Renal pelvis (tissue), 4 donors: ENCODE measurements around the gene DUS2. TPM values are rescaled to one million over a fixed set of nuclear protein-coding genes. Genes with fewer than 3 reads are reported as not detected.
"Not testable (repeated sequence)": the region's sequence is repeated elsewhere in the genome, so short reads cannot be mapped to it uniquely, and the experiment has no call there.

Experiments used
- DNase-seq: peaks from one replicate; pipeline ENCODE4 v3.0.0-alpha.2; 2013
- polyA plus RNA-seq, 3 donors: library from polyadenylated mRNA; unstranded; fragments of 120-200 nt; gene quantifications; one replicate each; pipeline ENCODE4 v1.2.1, GENCODE V29; 2013; ENCODE audit not compliant: insufficient read length in 3 of 3

The DUS2 gene
- polyA plus RNA-seq, 3 donors, result 12.3 to 20.4 (median 15.9) TPM

- no peak for DNase-seq
Observed at GRCh38 chr16:68089067-68089466, 66.0 kb downstream of the DUS2 start.

DNA sequence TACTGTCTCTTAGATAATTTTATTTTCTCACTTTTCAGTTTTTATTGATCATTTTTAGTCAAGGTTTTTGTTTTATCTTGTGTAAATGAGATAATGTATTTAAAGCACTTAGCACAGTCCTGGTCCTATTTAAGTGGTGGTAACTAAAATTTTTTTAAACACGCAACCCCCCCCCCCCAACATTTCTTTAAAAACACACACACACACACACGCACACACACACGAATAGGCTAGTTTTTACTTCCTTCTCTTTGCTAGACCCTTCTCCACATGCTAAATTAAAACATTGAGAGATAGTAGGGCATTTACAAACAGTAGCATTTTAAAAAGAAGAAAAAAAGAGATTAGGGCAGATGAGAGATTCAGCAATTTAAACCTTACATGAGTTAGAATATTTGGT is 67.0 kb downstream of the DUS2 start:
- DNase-seq, result no peak

DNA sequence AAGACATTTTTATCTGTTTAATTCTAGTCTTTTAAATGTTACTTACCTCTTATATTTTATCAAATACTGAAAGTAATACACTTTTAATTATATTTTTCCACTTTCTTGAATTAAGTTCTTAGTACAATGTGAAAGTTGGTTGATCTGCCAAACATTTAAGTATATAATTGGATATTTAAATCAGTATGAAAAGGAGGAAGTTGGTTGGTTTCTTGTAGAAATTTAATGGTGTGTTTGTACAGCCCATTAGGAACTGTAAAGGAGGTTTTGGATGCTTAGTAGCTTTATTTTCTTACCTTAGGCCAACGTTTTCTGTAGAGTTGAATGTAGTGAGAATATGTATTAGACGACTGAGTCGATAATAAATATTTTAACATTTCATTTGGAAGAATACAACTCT is 67.4 kb downstream of the DUS2 start:
- DNase-seq, result no peak

GRCh38 chr16:68091380-68092261 is 68.5 kb downstream of the DUS2 start:
- DNase-seq, result peak; percentile 77

DNA sequence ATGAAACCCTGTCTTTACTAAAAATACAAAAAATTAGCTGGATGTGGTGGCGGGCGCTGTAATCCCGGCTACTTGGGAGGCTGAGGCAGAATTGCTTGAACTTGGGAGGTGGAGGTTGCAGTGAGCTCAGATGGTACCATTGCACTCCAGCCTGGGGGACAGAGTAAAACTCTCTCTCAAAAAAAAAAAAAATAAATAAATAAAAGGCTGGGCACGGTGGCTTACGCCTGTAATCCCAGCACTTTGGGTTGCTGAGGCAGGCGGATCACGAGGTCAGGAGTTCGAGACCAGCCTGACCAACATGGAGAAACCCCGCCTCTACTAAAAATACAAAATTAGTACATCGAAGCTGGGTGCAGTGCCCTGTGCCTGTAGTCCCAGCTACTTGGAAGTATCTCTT is 69.2 kb downstream of the DUS2 start:
- not testable (repeated sequence) for DNase-seq

DNA sequence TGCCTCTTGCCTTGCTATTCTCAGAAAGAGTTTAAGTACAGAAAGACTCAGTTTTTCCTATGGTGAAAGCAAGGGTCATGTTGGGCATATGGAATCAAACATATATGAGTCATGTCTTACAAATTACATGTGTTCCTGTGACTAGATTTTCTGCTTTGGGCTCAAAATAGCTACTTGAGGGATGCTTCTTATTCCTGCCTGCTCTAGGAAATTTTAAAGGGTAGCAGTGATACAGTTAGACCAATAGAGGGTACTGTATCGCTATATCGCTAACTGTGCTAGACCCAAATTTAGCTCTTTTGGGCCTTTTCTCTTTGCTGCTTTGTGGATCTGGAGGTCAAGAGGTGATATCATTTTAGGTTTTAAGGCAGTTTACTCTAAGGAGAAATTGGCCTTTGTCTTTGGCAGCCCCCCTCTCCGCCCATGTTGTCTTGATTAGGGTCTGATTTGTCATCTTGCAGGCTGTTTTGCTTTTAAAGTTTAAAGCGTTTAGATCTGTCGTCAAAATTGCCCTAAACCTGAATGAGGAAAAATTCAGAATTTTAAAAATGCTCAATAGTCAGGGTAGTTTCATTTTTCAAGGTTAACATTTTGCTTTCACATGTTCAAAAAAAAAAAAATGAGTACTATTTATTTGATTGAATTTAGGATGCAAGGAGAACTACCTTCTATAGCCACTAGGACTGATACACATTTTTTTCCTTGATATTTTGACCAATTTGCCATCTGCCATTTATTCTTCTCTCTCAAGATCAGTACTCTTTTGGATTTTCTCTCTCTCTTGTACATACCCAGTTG is 70.9 kb downstream of the DUS2 start:
- DNase-seq, result no peak

DNA sequence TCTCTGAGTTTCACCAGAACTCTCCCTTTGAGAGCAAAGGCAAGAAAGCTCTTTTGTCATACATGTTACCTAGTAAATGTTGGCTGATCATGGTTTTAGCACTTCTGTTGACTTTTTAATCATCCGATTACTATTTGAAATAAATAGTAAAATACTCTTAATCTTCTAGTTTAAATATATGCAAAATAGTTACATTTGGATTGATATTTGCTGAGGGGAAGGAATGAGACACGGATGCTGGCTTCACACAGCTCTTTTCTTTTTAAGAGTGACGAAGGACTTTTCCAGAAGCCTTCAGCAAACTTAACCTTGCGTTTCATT is 71.5 kb downstream of the DUS2 start:
- no peak for DNase-seq

DNA sequence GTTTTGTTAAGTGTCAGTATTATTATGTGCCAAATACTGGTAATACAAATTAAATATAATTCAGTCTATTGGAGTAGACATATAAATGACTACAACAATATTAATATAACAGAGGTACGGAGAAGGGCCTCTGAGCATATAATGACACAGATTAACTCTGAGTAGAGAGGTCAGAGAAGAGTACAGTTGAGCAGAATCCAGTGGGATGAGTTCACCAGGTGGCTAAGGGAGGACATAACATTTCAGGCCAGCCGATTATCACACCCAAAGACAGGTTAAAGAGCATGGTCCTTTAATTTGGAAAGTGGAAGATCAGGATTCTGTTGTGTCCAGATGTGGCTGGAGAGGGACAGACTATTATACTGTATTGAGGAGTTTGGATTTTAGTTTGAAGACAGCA is 73.4 kb downstream of the DUS2 start:
- no peak for DNase-seq

DNA sequence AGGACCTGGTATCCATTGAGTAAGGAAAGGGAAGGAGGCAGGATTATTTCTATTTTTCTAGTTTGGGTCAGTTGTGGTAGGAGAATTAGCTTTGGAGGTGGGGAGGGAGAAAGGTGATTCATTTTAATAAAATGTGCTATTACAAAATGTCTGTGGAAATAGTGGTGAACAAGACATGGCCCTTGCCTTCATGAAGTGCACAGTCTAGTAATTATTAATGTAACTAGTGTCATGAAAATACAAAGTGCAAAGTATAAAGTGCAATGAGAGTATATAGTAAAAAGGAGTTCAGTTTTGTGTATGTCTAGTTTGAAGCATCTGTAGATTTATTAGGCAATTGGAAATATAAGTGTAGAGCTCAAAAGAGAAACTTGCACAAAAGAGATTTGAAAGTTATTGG is 74.0 kb downstream of the DUS2 start:
- no peak for DNase-seq

GRCh38 chr16:68097895-68098294 is 74.8 kb downstream of the DUS2 start:
- no peak for DNase-seq

DNA sequence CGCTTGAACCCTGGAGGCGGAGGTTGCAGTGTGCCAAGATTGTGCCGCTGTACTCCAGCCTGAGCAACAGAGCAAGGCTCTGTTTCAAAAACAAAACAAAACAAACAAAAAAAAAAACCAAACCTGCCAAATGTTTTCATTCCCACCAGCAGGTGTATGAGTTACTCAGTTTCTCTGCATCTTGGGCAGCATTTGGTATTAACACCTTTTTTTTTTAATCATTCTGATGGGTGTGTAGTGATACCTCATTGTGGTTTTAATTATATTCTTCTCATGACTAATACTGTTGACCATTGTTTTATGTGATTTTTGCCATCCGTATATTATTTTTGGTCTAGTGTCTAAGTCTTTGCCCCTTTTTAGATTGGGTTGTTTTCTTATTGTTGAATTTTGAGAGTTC is 77.4 kb downstream of the DUS2 start:
- DNase-seq, result no peak

DNA sequence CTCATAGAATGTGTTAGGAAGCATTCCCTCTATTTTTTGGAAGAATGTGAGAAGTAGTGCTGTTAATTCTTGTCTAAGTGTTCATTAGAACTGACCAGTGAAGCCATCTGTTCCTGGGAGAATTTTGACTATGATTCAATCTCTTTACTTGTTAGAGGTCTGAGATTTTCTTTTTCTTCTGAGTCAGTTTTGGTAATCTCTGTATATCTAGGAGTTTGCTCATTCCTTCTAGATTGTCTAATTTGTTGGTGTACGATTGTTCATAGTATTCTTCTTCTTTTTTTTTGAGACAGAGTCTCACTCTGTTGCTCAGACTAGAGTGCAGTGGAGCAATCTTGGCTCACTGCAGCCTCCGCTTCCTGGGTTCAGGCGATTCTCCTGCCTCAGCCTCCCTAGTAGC is 82.5 kb downstream of the DUS2 start:
- DNase-seq, result no peak

DNA sequence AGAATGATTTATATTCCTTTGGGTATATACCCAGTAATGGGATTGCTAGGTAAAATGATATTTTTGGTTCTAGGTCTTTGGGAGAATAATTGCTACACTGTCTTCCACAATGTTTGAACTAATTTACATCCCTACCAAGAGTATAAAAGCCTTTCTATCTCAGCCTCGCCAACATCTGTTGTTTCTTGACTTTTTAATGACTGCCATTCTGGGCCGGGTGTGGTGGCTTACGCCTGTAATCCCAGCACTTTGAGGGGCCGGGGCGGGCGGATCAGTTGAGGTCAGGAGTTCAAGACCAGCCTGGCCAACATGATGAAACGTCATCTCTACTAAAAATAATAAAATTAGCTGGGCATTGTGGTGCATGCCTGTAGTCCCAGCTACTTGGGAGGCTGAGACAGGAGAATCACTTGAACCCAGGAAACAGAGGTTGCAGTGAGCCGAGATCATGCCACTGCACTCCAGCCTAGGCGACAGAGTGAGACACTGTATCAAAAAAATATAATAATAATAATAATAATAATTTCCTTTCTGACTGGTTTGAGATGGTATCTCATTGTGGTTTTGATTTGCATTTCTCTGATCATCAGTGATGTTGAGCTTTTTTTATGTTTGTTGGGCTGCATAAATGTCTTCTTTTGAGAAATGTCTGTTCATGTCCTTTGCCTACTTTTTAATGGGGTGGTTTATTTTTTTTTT is 84.3 kb downstream of the DUS2 start:
- DNase-seq, result not testable (repeated sequence)

GRCh38 chr16:68109156-68109555 is 86.1 kb downstream of the DUS2 start:
- not testable (repeated sequence) for DNase-seq

DNA sequence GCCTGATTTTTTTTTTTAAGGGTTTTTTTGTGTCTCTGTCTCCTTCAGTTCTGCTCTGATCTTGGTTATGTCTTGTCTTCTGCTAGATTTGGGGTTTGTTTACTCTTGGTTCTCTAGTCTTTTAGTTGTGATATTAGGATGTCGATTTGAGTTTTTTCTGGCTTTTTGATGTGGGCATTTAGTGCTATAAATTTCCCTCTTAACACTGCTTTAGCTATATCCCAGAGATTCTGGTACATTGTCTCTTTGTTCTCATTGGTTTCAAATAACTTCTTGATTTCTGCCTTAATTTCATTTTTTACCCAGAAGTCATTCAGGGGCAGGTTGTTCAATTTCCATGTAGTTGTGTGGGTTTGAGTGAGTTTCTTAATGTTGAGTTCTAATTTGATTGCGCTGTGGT is 87.5 kb downstream of the DUS2 start:
- DNase-seq, result not testable (repeated sequence)

- no peak for DNase-seq
Observed at GRCh38 chr16:68111379-68111778, 88.3 kb downstream of the DUS2 start.

GRCh38 chr16:68113059-68113761 is 90.1 kb downstream of the DUS2 start:
- DNase-seq, result peak; percentile 30

DNA sequence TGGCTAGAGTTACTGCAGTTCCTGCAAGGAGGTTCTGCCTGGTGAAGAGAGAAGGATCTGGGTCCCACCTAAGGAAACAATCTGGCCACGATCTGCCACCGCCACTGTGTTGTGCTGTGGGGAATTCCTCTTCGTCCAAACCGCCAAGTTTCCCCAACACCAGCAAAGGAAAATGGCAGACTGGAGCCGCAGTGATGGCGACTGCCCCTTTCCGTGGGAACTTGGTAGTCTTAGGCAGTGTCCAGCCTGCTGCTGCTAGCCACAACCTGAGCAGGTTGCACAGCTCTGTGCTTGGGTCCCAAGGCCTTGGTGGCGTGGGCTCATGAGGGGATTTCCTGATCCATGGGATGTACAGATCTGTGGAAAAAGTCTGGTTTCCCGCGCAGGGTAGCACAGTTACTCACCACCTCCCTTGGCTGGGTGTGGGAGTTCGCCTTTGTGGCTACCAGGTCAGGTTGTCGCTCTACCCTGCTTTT is 90.7 kb downstream of the DUS2 start:
- no peak for DNase-seq

- DNase-seq, result not testable (repeated sequence)
Observed at GRCh38 chr16:68114939-68115338, 91.9 kb downstream of the DUS2 start.

DNA sequence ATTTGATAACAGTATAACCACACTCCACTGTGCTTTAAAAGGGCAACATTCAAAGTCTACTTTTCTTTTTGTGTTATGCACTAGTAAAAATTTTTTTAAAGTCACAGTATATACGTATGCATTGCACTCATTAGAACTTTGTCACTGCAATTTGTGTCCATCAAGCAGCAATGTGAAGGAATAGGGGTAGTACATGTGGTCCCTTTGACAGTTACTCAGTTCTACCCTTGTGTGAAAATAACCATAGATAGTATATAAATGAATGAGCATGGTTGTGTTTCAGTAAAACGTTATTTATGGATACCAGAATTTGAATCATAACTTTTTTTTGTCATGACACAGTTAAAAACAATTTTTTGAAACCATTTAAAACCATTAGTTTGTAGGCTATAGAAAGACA is 92.8 kb downstream of the DUS2 start:
- DNase-seq, result no peak

DNA sequence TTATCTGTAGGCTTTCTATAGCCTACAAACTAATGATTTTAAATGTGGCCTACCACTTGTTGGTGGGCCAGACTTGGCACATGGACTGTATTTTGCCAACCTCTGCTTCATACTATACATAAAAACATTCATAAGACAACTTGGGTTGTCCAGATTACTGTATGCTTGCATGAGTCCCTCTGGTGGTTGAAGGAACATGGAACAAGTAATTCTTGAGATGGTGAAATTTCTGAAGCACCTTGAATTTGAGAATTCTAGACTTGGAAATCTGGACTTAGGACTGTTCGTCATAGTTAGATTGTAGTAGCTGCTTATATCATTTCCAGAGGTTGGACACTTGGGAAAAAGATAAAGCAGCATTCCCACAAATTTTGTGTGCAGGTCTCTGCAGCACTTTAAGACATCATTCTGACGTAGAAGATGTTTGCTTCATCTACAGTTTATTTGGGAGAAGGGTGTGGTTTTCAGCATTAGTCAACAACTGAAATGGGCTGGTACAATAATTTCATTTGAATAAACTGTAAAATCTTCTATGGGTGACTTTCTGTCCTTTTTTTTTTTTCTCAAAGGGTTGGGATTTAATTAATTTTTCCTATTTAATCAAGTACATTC is 93.3 kb downstream of the DUS2 start:
- DNase-seq, result no peak
